Measurements from ENCODE around the gene APOBEC3G.
"Not testable (repeated sequence)": the region's sequence is repeated elsewhere in the genome, so short reads cannot be mapped to it uniquely, and the experiment has no call there.

DNA sequence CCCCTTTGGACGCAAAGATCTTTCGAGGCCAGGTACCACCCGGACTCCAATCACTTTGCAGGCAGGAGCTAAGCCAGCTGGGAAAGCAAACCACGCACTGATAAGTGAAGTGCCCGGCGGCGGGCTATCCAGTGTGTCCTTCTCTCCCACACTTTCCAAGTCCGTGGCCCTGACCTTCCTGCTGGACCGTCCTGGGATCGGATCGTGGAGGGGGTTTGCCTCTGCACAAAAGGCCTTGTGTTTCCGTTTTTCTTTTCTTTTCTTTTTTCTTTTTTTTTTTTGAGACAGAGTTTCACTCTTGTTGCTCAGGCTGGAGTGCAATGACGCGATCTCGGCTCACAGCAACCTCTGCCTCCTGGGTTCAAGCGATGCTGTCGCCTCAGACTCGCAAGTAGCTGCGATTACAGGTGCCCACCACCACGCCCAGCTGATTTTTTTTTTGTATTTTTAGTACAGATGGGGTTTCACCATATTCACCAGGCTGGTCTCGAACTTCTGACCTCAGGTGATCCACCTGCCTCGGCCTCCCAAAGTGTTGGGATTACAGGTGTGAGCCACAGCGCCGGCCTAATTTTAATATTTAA is 2.1 kb downstream of the APOBEC3G start:
- TF ChIP-seq, protein P1, sequence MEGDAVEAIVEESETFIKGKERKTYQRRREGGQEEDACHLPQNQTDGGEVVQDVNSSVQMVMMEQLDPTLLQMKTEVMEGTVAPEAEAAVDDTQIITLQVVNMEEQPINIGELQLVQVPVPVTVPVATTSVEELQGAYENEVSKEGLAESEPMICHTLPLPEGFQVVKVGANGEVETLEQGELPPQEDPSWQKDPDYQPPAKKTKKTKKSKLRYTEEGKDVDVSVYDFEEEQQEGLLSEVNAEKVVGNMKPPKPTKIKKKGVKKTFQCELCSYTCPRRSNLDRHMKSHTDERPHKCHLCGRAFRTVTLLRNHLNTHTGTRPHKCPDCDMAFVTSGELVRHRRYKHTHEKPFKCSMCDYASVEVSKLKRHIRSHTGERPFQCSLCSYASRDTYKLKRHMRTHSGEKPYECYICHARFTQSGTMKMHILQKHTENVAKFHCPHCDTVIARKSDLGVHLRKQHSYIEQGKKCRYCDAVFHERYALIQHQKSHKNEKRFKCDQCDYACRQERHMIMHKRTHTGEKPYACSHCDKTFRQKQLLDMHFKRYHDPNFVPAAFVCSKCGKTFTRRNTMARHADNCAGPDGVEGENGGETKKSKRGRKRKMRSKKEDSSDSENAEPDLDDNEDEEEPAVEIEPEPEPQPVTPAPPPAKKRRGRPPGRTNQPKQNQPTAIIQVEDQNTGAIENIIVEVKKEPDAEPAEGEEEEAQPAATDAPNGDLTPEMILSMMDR (IDR thresholded peaks at IDR 0.05), result not testable (repeated sequence)
- not testable (repeated sequence) for TF ChIP-seq POLR2A (IDR thresholded peaks at IDR 0.05); EP300 (IDR thresholded peaks at IDR 0.05; ENCODE audit: low read depth)
